ENCODE measurements around the gene VSTM2L. TPM values are rescaled to one million over a fixed set of nuclear protein-coding genes. Genes with fewer than 3 reads are reported as not detected.
"Not testable (repeated sequence)": the region's sequence is repeated elsewhere in the genome, so short reads cannot be mapped to it uniquely, and the experiment has no call there.

The VSTM2L gene
- total and polyA plus RNA-seq, 2 donors: 2.7 to 4.4 TPM

GRCh38 chr20:37956107-37956585 lies 53.2 kb downstream of the VSTM2L start:
- H3K27ac ChIP-seq (ENCODE audit: low read depth in 1 of 2, low read length in 1 of 2): no peak overlapping the region
- DNase-seq (ENCODE audit: low read depth in 6 of 9, low spot score in 9 of 9): no peak
- no peak overlapping the region for H3K4me3 ChIP-seq (ENCODE audit: low read length in 2 of 2)
- H3K36me3 ChIP-seq (ENCODE audit: control insufficient read depth in 2 of 2, insufficient read depth in 2 of 2, low read length in 1 of 2): no peaks in the 10 kb centered on the region
- 80% methylated on average over 3 of the region's 3 CpGs for WGBS
- H3K27me3 ChIP-seq (ENCODE audit: control insufficient read depth in 2 of 2, insufficient read depth in 1 of 2, low read length in 1 of 2): peaks cover 0 to 4% of the 10 kb centered on the region in 2 donors
- H3K4me1 ChIP-seq (ENCODE audit: control insufficient read depth in 2 of 2, insufficient read depth in 2 of 2, low read length in 2 of 2): no peaks in the 10 kb centered on the region
- H3K9me3 ChIP-seq (ENCODE audit: control insufficient read depth in 2 of 2, insufficient read depth in 1 of 2, low read length in 1 of 2): peaks cover 0 to 2% of the 10 kb centered on the region in 2 donors

GRCh38 chr20:37958856-37959520 lies 56.1 kb downstream of the VSTM2L start:
- no peak overlapping the region for H3K4me3 ChIP-seq (ENCODE audit: low read length in 2 of 2)
- no peak for DNase-seq (ENCODE audit: low read depth in 6 of 9, low spot score in 9 of 9)
- 95% methylated on average over 2 of the region's 2 CpGs for WGBS
- peaks cover 0 to 4% of the 10 kb centered on the region in 2 donors for H3K27me3 ChIP-seq (ENCODE audit: control insufficient read depth in 2 of 2, insufficient read depth in 1 of 2, low read length in 1 of 2)
- H3K27ac ChIP-seq (ENCODE audit: low read depth in 1 of 2, low read length in 1 of 2): no peak overlapping the region
- H3K9me3 ChIP-seq (ENCODE audit: control insufficient read depth in 2 of 2, insufficient read depth in 1 of 2, low read length in 1 of 2): no peaks in the 10 kb centered on the region
- no peaks in the 10 kb centered on the region for H3K36me3 ChIP-seq (ENCODE audit: control insufficient read depth in 2 of 2, insufficient read depth in 2 of 2, low read length in 1 of 2)
- no peaks in the 10 kb centered on the region for H3K4me1 ChIP-seq (ENCODE audit: control insufficient read depth in 2 of 2, insufficient read depth in 2 of 2, low read length in 2 of 2)

GRCh38 chr20:37961066-37961465 lies 58.1 kb downstream of the VSTM2L start:
- Histone ChIP-seq H3K9me3 (ENCODE audit: control insufficient read depth in 2 of 2, insufficient read depth in 1 of 2, low read length in 1 of 2) (no peaks in the 10 kb centered on the region), H3K36me3 (ENCODE audit: control insufficient read depth in 2 of 2, insufficient read depth in 2 of 2, low read length in 1 of 2) (no peaks in the 10 kb centered on the region), H3K4me1 (ENCODE audit: control insufficient read depth in 2 of 2, insufficient read depth in 2 of 2, low read length in 2 of 2) (no peaks in the 10 kb centered on the region), H3K4me3 (ENCODE audit: low read length in 2 of 2) (no peak overlapping the region), H3K27ac (ENCODE audit: low read depth in 1 of 2, low read length in 1 of 2) (no peak overlapping the region), H3K27me3 (ENCODE audit: control insufficient read depth in 2 of 2, insufficient read depth in 1 of 2, low read length in 1 of 2) (peaks cover 0 to 4% of the 10 kb centered on the region in 2 donors)
- WGBS: 96% methylated on average over 1 of the region's 1 CpG
- DNase-seq (ENCODE audit: low read depth in 6 of 9, low spot score in 9 of 9): no peak

GRCh38 chr20:37963483-37963882 lies 60.6 kb downstream of the VSTM2L start:
- DNase-seq (ENCODE audit: low read depth in 6 of 9, low spot score in 9 of 9): not testable (repeated sequence)

GRCh38 chr20:37968841-37969401 lies 66.0 kb downstream of the VSTM2L start:
- Histone ChIP-seq H3K27ac (ENCODE audit: low read depth in 1 of 2, low read length in 1 of 2) (no peak overlapping the region), H3K36me3 (ENCODE audit: control insufficient read depth in 2 of 2, insufficient read depth in 2 of 2, low read length in 1 of 2) (no peaks in the 10 kb centered on the region), H3K9me3 (ENCODE audit: control insufficient read depth in 2 of 2, insufficient read depth in 1 of 2, low read length in 1 of 2) (peaks cover 0 to 3% of the 10 kb centered on the region in 2 donors), H3K4me3 (ENCODE audit: low read length in 2 of 2) (no peak overlapping the region), H3K4me1 (ENCODE audit: control insufficient read depth in 2 of 2, insufficient read depth in 2 of 2, low read length in 2 of 2) (no peaks in the 10 kb centered on the region), H3K27me3 (ENCODE audit: control insufficient read depth in 2 of 2, insufficient read depth in 1 of 2, low read length in 1 of 2) (no peaks in the 10 kb centered on the region)
- whole genome bisulfite sequencing: 95% methylated on average over 6 of the region's 6 CpGs
- no peak for DNase-seq (ENCODE audit: low read depth in 6 of 9, low spot score in 9 of 9)

More at GRCh38 chr20:37963483-37963882, 60.6 kb downstream of the VSTM2L start:
- not testable (repeated sequence) for H3K36me3 ChIP-seq (ENCODE audit: control insufficient read depth in 2 of 2, insufficient read depth in 2 of 2, low read length in 1 of 2); H3K9me3 ChIP-seq (ENCODE audit: control insufficient read depth in 2 of 2, insufficient read depth in 1 of 2, low read length in 1 of 2); H3K27ac ChIP-seq (ENCODE audit: low read depth in 1 of 2, low read length in 1 of 2); H3K4me1 ChIP-seq (ENCODE audit: control insufficient read depth in 2 of 2, insufficient read depth in 2 of 2, low read length in 2 of 2); H3K4me3 ChIP-seq (ENCODE audit: low read length in 2 of 2); H3K27me3 ChIP-seq (ENCODE audit: control insufficient read depth in 2 of 2, insufficient read depth in 1 of 2, low read length in 1 of 2)
- 98% methylated on average over 2 of the region's 2 CpGs for WGBS

- no peak overlapping the region for H3K4me3 ChIP-seq (ENCODE audit: low read length in 2 of 2)
- H3K36me3 ChIP-seq (ENCODE audit: control insufficient read depth in 2 of 2, insufficient read depth in 2 of 2, low read length in 1 of 2): no peaks in the 10 kb centered on the region
- 90% methylated on average over 7 of the region's 7 CpGs for WGBS
- H3K27ac ChIP-seq (ENCODE audit: low read depth in 1 of 2, low read length in 1 of 2): no peak overlapping the region
- no peaks in the 10 kb centered on the region for H3K27me3 ChIP-seq (ENCODE audit: control insufficient read depth in 2 of 2, insufficient read depth in 1 of 2, low read length in 1 of 2)
- DNase-seq (ENCODE audit: low read depth in 6 of 9, low spot score in 9 of 9): no peak
- peaks cover 0 to 3% of the 10 kb centered on the region in 2 donors for H3K9me3 ChIP-seq (ENCODE audit: control insufficient read depth in 2 of 2, insufficient read depth in 1 of 2, low read length in 1 of 2)
- H3K4me1 ChIP-seq (ENCODE audit: control insufficient read depth in 2 of 2, insufficient read depth in 2 of 2, low read length in 2 of 2): no peaks in the 10 kb centered on the region
Observed at GRCh38 chr20:37969949-37970855, 67.3 kb downstream of the VSTM2L start.

- Histone ChIP-seq H3K27me3 (ENCODE audit: control insufficient read depth in 2 of 2, insufficient read depth in 1 of 2, low read length in 1 of 2) (no peaks in the 10 kb centered on the region), H3K27ac (ENCODE audit: low read depth in 1 of 2, low read length in 1 of 2) (no peak overlapping the region), H3K9me3 (ENCODE audit: control insufficient read depth in 2 of 2, insufficient read depth in 1 of 2, low read length in 1 of 2) (peaks cover 0 to 3% of the 10 kb centered on the region in 2 donors), H3K4me3 (ENCODE audit: low read length in 2 of 2) (no peak overlapping the region), H3K36me3 (ENCODE audit: control insufficient read depth in 2 of 2, insufficient read depth in 2 of 2, low read length in 1 of 2) (no peaks in the 10 kb centered on the region), H3K4me1 (ENCODE audit: control insufficient read depth in 2 of 2, insufficient read depth in 2 of 2, low read length in 2 of 2) (no peaks in the 10 kb centered on the region)
- DNase-seq (ENCODE audit: low read depth in 6 of 9, low spot score in 9 of 9): no peak
Observed at GRCh38 chr20:37970856-37971245, 67.9 kb downstream of the VSTM2L start.

- Histone ChIP-seq H3K27me3 (ENCODE audit: control insufficient read depth in 2 of 2, insufficient read depth in 1 of 2, low read length in 1 of 2) (no peaks in the 10 kb centered on the region), H3K4me1 (ENCODE audit: control insufficient read depth in 2 of 2, insufficient read depth in 2 of 2, low read length in 2 of 2) (peaks cover 0 to 3% of the 10 kb centered on the region in 2 donors), H3K36me3 (ENCODE audit: control insufficient read depth in 2 of 2, insufficient read depth in 2 of 2, low read length in 1 of 2) (no peaks in the 10 kb centered on the region), H3K4me3 (ENCODE audit: low read length in 2 of 2) (no peak overlapping the region), H3K27ac (ENCODE audit: low read depth in 1 of 2, low read length in 1 of 2) (no peak overlapping the region), H3K9me3 (ENCODE audit: control insufficient read depth in 2 of 2, insufficient read depth in 1 of 2, low read length in 1 of 2) (peaks cover 0 to 3% of the 10 kb centered on the region in 2 donors)
- no peak for DNase-seq (ENCODE audit: low read depth in 6 of 9, low spot score in 9 of 9)
- WGBS: 99% methylated on average over 5 of the region's 5 CpGs
Observed at GRCh38 chr20:37971561-37972127, 68.7 kb downstream of the VSTM2L start.
